GM21515 (cell line): ENCODE results near the gene LIN28A.
"Not testable (repeated sequence)": the region's sequence is repeated elsewhere in the genome, so short reads cannot be mapped to it uniquely, and the experiment has no call there.

Experiments used
- ATAC-seq: cut with Tn5 transposase; IDR thresholded peaks from one replicate; pipeline ENCODE4 v1.9.1; 2021; ENCODE audit not compliant: unreplicated experiment

Gene LIN28A, protein sequence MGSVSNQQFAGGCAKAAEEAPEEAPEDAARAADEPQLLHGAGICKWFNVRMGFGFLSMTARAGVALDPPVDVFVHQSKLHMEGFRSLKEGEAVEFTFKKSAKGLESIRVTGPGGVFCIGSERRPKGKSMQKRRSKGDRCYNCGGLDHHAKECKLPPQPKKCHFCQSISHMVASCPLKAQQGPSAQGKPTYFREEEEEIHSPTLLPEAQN

DNA sequence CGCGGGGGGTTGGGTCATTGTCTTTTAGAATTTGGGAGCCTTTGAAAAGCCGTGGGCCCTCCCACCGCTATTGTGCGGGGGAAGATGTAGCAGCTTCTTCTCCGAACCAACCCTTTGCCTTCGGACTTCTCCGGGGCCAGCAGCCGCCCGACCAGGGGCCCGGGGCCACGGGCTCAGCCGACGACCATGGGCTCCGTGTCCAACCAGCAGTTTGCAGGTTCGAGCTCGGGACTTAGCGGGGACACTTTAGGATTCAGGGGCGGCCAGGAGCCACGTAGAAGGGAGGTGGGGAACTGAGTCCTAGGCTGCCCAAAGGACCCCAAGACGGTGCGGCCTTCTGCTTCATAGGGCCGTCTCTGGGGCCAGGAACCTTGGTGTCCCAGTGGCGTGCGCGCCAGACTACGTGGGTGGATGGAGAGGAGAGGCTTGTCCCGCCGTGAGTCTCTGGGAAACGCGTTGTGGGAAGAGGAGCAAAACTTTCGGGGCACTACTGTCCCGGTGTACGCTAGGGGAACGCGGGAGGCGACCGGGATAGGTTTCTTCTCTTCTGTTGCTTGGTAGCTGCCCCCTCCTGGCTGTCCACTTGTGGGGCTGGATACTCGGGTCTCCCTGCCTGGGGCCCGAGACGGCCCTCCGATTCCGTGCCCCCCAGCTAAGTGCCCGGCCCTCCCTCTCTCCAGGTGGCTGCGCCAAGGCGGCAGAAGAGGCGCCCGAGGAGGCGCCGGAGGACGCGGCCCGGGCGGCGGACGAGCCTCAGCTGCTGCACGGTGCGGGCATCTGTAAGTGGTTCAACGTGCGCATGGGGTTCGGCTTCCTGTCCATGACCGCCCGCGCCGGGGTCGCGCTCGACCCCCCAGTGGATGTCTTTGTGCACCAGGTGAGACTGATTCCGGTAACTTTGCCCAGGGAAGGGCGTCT is at the start of gene LIN28A:
Gene LIN28A, plus strand, starts transcription at position 112 of the 918 bp plus-strand sequence. Its CDS starts 75 bp downstream, at position 187.
- ATAC-seq: no peak

DNA sequence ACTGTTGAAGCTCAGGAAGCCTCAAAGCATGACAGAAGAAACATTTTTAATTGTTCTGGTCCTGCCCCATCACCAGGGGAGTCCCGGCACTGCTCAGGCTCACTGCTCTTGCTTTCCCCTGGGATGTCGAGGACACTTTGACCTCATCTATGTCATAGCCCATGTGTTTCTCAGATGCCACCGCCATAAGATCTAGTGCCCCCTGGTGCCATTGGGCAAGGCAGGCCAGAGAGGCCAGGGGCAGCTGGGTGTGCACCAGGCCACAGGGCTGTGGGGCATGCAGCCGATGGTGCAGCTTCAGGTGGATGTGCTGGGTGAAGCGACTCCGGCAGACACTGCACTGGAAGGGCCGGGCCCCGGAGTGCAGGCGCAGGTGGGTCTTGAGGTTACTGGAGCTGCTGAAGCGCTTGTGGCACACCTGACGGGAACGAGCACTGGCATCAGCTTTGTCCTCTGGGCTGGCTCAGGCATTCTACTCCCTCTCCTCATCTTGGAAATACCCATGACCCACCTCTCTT is 49.0 kb upstream of the LIN28A start:
- ATAC-seq: no peak

DNA sequence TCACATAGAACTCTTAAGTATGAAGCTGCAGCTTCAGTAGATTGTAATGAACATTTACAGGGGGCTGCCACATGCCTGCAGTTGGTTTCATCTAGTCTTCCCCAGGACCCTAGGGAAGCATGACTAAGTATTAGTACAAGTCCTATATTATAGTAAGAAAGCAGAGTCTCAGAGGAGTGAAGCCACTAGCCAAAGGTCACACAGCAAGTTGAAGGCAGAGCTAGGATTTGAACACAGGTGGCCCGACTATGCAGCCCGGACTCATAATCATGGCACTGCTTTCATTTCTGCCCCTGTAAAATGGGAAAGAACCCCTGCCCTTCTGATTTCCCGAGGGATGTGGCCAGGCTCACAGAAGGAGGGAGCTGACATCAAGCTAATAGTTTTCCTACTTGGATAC is 48.3 kb upstream of the LIN28A start:
- ATAC-seq: no peak

DNA sequence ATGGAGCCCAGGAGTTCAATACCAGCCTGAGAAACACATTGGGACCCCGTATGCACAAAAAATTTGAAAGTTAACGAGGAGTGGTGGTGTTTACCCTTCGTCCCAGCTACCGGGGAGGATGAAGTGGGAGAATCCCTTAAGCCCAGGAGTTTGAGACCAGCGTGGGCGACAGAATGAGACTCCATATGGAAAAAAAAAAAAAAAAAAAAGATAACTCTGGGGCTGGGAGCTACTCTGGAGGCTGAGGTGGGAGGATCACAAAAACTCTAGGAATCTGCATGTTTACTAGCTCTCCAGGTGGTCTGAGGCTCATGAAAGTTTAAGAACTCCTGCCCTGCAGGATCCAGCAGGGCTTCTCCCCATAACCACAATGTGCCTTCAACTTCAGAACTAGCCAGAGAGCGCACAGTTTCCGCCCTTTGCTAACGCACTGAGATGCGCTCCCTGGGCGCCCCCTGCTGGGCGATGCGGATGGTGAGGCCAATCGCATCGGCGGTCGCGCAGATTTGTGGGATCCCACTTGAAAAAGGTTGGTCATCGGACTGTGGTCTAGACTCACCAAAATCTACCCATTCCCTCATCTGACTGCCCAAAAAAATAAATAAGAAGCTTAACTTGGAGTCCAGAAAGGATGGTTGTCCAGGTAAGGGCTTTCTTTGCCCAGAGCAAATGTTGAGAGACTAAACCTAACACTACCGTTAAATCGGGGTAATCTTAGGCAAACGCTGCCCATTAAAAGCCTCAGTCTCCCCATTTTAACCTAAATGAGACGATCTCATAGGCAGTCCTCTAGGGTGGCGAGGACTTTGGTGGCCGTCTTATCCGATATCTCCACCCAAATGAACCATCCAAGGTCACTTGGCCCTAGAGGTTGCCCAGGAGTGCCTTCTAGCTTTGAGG is 46.8 kb upstream of the LIN28A start:
- no peak for ATAC-seq

DNA sequence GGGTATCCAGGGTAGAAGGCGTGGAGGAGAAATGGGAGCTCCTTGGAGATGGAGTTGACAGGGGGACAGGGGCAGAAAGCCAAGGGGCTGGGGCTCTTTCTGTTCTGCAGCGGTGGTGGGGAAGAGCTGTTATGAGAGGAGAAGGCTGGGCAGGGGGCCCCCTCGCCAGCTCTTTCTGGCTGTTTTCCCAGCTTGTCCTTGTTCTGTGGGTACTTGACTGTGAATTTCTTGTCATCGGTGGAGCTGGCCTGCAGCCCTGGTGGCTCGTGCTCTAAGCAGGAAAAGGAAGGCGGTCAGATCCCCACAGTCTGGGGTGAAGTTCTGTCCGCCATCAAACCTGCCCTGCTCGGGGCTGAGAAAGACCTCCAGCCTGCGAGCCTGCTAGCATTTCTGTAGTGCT is 45.7 kb upstream of the LIN28A start:
- ATAC-seq: no peak

DNA sequence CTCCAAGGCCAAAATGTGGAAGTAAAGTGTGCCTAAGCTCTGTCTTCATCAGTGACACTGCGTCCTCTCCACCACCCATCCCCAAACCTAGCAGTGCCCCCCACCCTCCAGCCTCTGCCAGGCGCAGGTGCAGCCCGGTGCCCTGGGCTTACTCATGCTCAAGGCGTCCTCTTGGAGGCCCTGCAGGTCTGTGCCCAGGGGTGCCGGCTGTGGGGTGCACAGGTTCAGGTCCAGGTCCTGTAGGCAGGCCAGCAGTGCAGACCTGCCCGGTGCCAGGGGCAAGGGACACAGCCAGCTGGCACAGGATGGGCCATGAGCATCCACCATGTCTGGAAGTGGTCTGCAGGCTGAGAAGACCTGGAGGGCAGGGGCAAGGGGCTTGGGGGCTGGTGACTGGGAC is 43.2 kb upstream of the LIN28A start:
- ATAC-seq: no peak

DNA sequence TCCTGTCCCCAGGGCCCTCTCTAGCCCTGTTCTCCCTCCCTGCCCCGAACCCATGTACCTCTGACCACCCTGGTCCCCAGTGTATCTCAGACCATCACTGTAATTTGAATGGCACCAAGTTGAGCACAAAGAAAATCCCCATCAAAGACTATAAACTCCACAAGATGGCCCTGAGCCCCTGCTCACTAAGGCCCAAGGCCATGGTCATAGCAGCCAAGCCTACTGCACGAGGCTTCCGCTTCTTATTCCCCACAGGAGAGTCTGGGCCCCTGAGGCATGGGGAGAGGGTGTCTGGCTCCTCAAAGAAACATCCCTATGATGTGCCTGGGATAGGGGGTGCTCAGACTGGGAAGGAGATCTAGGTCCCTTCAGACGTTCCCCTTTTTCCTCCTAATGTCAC is 42.6 kb upstream of the LIN28A start:
- no peak for ATAC-seq

GRCh38 chr1:26368486-26368885 is 42.1 kb upstream of the LIN28A start:
- ATAC-seq: no peak

- ATAC-seq: no peak
Observed at GRCh38 chr1:26370591-26371382, 39.8 kb upstream of the LIN28A start.

DNA sequence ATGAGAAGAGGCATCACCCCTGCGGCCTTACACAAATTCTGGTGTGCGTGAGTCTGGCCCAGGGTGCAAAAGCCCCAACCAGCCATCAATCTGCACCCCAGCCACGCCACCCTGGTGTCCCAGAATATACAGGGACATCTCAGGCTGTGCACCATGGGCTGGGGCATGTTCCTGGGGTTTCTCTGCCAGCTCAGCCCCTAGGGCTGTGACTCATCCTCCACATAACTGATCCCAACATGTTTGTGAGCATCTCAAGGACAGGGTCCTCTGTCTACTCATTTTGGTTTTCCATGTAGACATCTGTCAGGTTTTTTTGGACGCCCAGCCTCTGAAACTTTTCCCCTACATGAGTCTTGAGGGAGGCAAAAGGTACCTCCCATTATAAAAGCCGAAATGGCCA is 38.6 kb upstream of the LIN28A start:
- ATAC-seq: no peak

- ATAC-seq: not testable (repeated sequence)
Observed at GRCh38 chr1:26372611-26373010, 38.0 kb upstream of the LIN28A start, which contains the start of gene ZNF683. Gene ZNF683, minus strand, starts transcription at chr1:26372750. Its CDS starts 4,179 bp downstream, at chr1:26368571.

DNA sequence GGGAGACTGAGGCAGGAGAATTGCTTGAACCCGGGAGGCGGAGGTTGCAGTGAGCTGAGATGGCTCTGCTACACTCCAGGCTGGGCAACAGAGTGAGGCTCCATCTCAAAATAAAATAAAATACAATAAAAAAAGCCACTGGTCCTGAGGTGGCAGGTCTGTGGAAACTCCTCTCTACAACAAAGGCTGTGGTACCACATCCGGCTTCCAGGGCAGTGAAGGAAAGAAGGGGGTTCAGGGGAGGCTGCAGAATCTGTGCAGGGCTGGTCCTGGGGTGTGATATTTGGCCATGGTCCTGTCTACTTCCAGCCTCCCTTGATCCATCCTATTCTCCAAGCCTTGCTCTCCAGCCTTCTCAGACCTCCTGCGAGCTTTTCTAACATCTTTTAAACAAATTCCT is 37.3 kb upstream of the LIN28A start:
- ATAC-seq: no peak

DNA sequence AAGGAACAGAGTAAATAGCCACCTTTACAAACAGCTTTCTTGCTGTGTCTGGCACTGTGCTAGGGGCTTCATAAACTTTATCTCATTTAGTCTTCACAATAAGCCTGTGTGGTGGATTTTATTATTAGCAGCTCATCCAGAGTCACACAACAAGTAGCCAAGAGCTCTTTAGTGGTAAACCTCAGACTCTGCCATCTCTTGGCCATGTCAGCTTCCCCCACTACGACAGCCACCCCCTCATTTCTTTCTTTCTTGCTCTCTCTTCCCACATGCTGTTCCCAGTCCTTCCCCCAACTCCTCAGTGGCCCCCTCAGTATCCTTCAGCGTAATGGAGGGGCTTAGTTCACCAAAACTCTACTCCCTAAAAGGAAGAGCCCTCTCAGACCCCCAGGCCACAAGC is 36.8 kb upstream of the LIN28A start:
- ATAC-seq: no peak

- ATAC-seq: not testable (repeated sequence)
Observed at GRCh38 chr1:26374361-26374760, 36.3 kb upstream of the LIN28A start.

GRCh38 chr1:26375081-26375480 is 35.5 kb upstream of the LIN28A start:
- ATAC-seq: no peak

DNA sequence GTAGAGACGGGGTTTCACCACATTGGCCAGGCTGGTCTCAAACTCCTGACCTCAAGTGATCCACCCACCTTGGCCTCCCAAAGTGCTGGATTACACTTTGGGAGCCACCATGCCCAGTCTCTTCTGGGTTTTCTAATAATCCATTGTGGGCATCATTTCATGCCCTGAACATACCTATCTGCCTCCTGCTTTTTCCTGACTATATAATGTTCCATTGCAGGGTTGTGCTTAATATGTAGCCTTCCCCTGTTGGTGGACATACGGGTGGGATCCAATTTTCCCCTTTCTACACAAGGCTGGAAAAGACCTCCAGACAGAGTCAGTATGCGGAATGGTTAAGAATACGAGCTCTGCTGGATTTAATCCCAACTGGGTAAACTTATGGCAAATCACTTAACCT is 34.6 kb upstream of the LIN28A start:
- ATAC-seq: no peak

- ATAC-seq: no peak
Observed at GRCh38 chr1:26378088-26378878, 32.3 kb upstream of the LIN28A start.

DNA sequence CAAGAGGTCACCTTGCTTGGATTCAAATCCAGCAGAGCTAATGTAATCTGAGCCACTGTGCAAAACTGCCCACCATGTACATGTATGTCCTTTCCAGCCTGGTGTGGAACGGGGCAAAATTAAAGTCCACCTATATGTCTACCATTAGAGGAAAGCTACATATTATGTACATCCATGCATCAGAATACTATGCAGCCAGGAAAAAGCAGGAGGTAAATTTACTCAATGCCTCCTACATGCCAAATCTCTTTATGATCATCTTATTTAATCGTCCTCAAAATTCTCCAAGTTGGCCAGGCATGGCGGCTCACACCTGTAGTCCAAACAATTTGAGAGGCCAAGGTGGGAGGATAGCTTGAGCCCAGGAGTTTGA is 31.8 kb upstream of the LIN28A start:
- ATAC-seq: no peak

DNA sequence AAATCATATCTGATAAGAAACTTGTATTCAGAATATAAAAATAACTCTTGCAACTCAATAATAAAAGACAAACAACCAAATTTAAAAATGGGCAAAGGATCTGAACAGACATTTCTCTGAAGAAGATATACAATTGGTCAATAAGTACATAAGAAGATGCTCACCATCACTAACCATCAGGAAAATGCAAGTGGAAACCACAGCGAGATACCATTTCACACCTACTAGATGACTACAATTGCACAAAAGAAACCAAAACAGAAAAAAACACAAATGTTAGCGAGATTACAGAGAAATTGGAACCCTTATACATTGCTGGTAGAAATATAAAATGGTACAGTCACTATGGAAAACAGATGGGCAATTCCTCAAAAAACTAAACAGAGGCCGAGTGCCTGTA is 26.5 kb upstream of the LIN28A start:
- ATAC-seq: no peak
